ENCODE data around the gene CLK4.

The CLK4 gene

GRCh38 chr5:178626484-178627258, at the start of gene CLK4:
Gene CLK4 (minus strand): TSS chr5:178627050. CDS start chr5:178623416, 3,634 bp downstream.
- DNase-seq (ENCODE audit: low spot score) = peak; percentile 89

DNA sequence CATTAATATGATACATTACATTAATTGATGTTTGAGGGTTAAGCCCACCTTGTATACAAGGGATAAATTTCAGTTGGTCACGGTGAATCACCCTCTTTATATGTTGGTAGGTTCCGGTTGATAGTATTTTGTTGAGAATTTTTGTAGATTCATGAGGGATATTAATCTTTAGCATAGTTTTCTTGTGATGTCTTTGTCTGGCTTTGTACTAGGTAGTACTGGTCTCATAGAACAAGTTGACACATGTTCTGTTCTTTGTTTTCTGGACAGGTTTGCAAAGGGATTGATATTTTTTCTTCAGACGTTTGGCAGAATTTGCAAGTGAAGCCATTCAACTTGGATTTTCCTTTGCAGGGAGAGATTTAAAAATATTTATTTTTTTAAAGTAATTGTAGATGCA, 49.1 kb upstream of the CLK4 start:
- DNase-seq (ENCODE audit: low spot score) = no peak

- no peak for DNase-seq (ENCODE audit: low spot score)
Measured at GRCh38 chr5:178674334-178674733, 47.5 kb upstream of the CLK4 start.

DNA sequence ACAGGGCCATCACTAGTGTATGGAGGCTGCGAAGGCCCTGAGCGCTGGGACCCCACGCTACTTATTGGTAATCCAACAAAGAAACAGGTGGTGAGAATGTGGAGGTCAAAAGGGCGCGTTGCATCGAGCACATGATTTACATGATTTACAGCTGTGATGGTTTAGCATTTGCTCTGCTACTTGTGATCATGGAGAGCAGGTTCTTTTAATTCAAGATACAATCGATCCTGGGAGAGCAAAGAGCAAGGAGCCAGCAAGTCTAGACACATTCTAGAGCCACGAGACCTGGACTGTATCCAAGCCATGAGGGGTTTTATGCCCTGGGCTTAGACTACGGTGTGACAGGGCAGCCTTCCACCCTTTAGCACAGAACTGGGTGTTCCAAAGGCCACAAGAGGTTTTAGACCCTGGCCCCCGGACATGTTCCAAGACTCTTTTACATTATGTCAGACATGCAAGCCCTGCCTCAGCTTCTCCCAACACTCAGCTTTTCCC, 47.0 kb upstream of the CLK4 start:
- no peak for DNase-seq (ENCODE audit: low spot score)

DNA sequence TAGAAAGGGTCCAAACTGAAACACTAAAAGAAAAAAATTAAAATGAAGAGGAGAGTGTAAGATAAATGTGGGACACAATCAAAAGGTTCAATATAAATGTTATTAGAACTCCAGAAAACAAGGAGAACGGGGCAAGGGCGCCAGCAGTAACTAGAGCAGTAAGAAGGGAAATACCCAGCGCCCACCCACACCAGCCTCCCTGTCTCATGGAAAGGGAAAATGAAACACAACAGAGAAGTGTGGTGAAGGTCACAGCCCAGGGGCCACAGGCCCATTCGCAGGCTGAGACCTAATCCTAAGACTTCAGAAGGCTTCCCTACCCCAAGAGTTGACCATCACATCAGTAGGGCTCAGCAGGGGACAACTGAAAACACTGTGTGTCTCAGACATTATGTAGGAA, 45.8 kb upstream of the CLK4 start:
- no peak for DNase-seq (ENCODE audit: low spot score)

GRCh38 chr5:178671602-178672144, 44.8 kb upstream of the CLK4 start:
- DNase-seq (ENCODE audit: low spot score) = no peak

DNA sequence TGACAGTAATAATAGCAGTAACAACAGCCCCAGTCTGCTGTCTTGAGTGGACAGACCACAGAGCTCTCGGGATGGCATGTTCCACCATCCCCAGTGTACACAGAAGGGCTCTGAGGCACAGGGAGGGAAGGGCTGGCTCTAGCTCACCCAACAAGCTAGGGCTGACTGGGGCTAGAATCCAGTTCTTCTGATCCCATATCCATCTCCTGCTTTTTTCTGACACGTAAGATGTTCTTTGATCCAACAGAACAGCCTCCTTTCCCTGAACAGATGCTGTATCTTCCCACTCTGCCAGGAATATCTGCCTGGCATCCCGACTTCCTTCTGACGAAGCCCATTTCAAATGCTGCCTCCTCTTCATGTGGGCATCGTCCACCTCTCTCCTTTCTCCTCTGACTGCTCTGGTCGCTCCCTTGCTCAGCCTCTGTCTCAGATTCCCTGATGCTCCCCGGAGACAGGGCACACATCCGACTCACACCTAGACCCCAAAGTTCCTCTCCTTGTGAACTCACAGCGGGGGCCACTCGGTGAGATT, 43.6 kb upstream of the CLK4 start:
- DNase-seq (ENCODE audit: low spot score) = no peak

GRCh38 chr5:178668579-178668978, 41.7 kb upstream of the CLK4 start:
- DNase-seq (ENCODE audit: low spot score) = no peak

DNA sequence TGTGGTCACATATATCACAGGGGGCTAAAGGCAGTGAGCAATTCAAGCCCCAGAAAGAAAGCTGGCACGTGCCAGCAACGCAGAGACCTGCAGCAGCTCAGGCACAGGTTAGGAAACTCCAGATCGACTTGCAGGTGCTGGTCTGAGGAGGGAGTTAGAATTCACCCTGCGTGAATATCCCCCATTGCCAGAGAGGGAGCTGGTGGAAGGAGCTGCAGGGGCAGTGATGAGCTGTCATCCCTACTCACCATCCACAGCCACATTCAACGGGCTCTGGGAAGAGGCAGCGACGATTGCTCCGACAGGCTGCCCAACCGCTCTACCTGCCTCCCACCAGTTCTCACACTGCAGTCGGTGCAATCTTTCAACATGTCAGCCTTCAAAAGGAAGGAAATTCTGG, 40.8 kb upstream of the CLK4 start:
- no peak for DNase-seq (ENCODE audit: low spot score)

DNA sequence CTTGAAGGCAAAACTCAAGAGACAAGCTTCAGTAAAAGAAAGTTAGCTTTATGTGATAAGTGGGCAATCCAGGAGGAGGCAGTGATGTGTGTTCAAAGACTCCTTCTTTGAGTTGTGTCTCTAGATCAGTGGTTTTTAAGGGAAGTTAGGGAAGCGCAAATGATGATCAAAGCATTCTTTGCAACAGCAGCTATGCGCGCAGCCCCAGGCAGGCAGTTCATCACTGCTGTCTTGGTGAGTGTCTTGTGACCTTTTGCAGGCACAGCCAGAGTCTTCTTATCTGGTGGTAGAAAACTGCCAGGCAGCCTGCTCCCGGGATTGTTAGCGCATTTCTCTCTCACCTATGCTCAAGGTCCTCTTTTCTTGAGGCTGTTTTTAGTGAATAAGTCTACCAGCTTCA, 40.3 kb upstream of the CLK4 start:
- DNase-seq (ENCODE audit: low spot score) = no peak

DNA sequence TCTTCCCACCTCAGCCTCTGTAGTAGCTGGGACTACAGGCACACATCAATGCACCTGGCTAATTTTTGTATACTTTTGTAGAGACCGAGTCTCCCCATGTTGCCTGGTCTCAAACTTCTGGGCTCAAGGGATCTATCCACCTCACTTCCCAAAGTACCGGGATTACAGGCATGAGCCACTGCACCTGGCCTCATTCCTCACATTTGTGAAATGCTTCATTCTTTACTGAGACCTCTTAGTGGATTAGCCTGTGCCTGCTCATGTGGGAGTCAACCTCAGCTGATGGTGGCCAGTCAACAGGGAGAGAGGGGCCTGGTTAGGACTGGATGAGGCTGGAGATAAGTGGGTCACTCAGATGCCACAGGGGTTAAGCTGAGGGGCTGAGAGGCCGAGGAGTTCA, 37.3 kb upstream of the CLK4 start:
- no peak for DNase-seq (ENCODE audit: low spot score)

DNA sequence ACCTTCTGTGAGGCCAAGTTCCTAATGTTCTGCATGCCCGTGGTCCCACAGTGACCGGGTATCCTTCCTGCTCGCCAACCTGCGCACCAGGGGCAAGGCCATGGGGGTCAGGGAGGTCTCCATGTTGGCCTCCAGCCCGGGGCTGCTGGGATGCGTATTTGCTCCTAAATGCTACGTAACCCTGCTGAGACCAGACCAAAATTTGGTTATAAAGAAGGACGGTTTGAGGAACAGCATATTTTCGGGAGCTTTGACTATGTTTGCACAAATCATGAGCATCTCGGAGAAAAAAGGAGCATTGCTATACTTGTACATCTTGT, 35.7 kb upstream of the CLK4 start:
- no peak for DNase-seq (ENCODE audit: low spot score)

- DNase-seq (ENCODE audit: low spot score) = no peak
Measured at GRCh38 chr5:178661836-178662540, 35.1 kb upstream of the CLK4 start.

GRCh38 chr5:178651046-178651810, 24.4 kb upstream of the CLK4 start:
- DNase-seq (ENCODE audit: low spot score) = no peak

GRCh38 chr5:178650214-178650613, 23.4 kb upstream of the CLK4 start:
- no peak for DNase-seq (ENCODE audit: low spot score)

DNA sequence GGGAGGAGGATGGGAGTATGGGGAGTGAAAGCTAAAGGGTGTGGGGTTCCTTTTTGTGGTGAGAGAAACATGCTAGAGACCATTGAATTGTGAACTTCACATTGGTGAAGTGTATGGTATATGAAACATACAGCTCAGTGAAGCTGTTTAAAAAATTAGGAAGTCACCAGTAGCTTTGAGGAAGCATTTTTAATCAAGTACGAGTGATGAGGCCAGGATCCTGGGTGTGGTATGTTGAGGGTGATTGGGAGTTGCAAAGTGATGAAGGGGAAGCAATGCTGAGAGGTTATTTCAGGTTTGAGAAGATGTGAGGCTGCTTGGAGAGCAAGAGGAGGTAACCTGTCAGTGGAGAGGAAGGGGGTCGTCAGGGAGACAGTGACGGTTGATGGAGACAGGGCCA, 22.7 kb upstream of the CLK4 start:
- DNase-seq (ENCODE audit: low spot score) = no peak

DNA sequence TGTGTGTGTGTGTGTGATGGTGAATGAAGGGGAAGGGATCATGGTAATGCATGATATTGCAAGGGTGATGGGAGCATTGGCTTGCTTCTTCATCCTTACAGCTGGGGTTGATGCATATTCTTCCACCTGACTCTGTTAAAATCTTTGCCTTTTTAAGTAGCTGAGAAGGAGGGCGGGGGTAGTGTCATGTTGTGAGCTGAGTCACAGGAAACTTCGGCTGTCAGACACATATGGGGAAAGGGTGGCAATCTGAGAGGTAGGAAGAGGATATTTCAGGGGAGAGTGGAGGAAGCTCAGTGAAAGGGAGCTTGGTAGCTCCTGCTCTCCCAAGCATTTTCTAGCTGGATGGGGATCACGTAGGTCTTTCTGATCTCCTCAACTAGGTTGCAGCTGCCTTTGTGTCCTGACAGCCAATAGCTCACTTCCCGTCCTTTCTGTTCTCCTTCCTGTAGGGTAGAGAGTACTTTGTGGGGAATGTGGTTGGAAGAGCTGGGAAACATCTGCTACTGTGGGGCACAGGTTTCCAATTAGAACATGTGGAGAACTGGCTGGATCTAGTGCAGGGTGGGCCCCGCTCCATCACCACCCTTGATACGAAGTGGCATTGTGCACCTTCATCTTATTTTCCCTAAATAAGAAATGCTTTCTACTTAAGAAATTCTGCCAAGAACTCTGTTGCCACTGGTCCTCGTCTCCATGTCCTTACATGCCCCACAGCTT, 18.1 kb upstream of the CLK4 start:
- DNase-seq (ENCODE audit: low spot score) = no peak

DNA sequence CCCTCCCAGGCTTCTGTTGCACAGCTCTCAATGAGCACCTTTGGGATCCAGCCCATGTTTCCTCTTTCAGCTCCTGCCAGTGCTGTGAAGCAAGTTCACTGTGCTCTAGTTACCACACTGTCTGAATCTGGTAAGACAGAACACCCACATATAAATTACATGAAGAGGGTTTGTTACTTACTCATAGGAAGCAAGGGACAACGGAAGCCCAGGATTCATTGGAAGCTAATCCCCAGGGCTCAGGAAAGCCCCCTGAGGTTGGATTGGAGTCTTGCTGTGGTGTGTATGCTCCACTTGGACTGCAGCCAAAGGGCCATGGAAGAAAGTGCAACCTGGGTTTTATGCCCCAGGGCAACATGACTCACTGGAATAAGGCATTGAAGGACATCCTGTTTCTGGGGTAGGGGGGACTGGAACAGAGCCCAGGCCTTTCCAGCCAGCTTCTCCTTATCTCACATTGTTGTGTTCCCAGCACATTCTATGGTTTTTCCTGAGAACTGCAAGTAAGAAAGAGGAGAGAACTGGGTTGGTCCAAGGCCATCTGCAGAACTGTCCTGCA, 15.6 kb upstream of the CLK4 start:
- DNase-seq (ENCODE audit: low spot score) = no peak

- no peak for DNase-seq (ENCODE audit: low spot score)
Measured at GRCh38 chr5:178641711-178642110, 14.9 kb upstream of the CLK4 start.

GRCh38 chr5:178640331-178641045, 13.6 kb upstream of the CLK4 start:
- no peak for DNase-seq (ENCODE audit: low spot score)

All from globus pallidus (tissue), 1 donor.